GM21390 (cell line): Measurements from ENCODE around the gene CFH.
A peak's percentile ranks its signal among the peaks of the same experiment; 100 is the strongest.
"Not testable (repeated sequence)": the region's sequence is repeated elsewhere in the genome, so short reads cannot be mapped to it uniquely, and the experiment has no call there.

ENCODE experiments used
- ATAC-seq: cut with Tn5 transposase; IDR thresholded peaks from one replicate; pipeline ENCODE4 v1.9.1; 2021; ENCODE audit not compliant: unreplicated experiment

The CFH gene

GRCh38 chr1:196651637-196652215, at the start of gene CFH:
Gene CFH (plus strand): TSS chr1:196652043. CDS start chr1:196652118, 75 bp downstream.
- ATAC-seq, result no peak

GRCh38 chr1:196603651-196604050, 48.2 kb upstream of the CFH start:
- no peak for ATAC-seq

- ATAC-seq, result no peak
Observed at GRCh38 chr1:196607981-196608380, 43.9 kb upstream of the CFH start.

- ATAC-seq, result peak; percentile 46
Observed at GRCh38 chr1:196608390-196609369, 43.2 kb upstream of the CFH start, which contains the start of gene KCNT2. Gene KCNT2 (minus strand): TSS chr1:196608440. CDS start chr1:196608309, 131 bp downstream.

- ATAC-seq, result peak; percentile 13
Observed at GRCh38 chr1:196609370-196609737, 42.5 kb upstream of the CFH start.

GRCh38 chr1:196611873-196612272, 40.0 kb upstream of the CFH start:
- no peak for ATAC-seq

GRCh38 chr1:196619721-196620120, 32.1 kb upstream of the CFH start:
- ATAC-seq, result no peak

- no peak for ATAC-seq
Observed at GRCh38 chr1:196623079-196623478, 28.8 kb upstream of the CFH start.

- ATAC-seq, result no peak
Observed at GRCh38 chr1:196628838-196629237, 23.0 kb upstream of the CFH start.

GRCh38 chr1:196637606-196638005, 14.2 kb upstream of the CFH start:
- ATAC-seq, result no peak

GRCh38 chr1:196638466-196638865, 13.4 kb upstream of the CFH start:
- ATAC-seq, result no peak

GRCh38 chr1:196639291-196639690, 12.6 kb upstream of the CFH start:
- not testable (repeated sequence) for ATAC-seq

- ATAC-seq, result no peak
Observed at GRCh38 chr1:196640976-196641375, 10.9 kb upstream of the CFH start.

- ATAC-seq, result no peak
Observed at GRCh38 chr1:196649990-196650389, 1.9 kb upstream of the CFH start.

GRCh38 chr1:196650403-196650802, 1.4 kb upstream of the CFH start:
- no peak for ATAC-seq

- ATAC-seq, result no peak
Observed at GRCh38 chr1:196651079-196651478, 764 bp upstream of the CFH start.

- ATAC-seq, result no peak
Observed at GRCh38 chr1:196654271-196654670, 2.4 kb downstream of the CFH start.

- no peak for ATAC-seq
Observed at GRCh38 chr1:196655071-196655470, 3.2 kb downstream of the CFH start.

GRCh38 chr1:196655494-196655893, 3.7 kb downstream of the CFH start:
- ATAC-seq, result no peak

GRCh38 chr1:196659471-196659870, 7.6 kb downstream of the CFH start:
- no peak for ATAC-seq

- ATAC-seq, result no peak
Observed at GRCh38 chr1:196660272-196660671, 8.4 kb downstream of the CFH start.

- peak; percentile 84 for ATAC-seq
Observed at GRCh38 chr1:196660852-196661251, 9.0 kb downstream of the CFH start.
